ENCODE data around the gene SFTA2.

DNA sequence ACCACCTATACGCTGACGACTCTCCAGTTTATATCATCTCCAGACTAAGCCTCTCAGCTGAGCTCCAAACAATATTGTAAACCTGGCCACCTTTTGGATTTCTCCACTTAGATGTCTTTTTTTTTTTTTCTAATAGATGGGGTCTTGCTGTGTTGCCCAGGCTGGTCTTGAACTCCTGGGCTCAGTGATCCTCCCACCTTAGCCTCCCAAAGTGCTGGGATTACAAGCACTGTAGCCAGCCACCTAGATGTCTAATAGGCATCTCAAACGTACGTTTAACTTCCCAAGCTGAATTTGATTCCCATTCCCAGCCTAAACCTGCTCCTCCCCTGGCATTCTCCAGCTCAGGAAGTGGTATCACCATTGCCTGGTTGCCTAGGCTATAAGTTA, 42.5 kb downstream of the SFTA2 start:
- TF ChIP-seq, protein P1, sequence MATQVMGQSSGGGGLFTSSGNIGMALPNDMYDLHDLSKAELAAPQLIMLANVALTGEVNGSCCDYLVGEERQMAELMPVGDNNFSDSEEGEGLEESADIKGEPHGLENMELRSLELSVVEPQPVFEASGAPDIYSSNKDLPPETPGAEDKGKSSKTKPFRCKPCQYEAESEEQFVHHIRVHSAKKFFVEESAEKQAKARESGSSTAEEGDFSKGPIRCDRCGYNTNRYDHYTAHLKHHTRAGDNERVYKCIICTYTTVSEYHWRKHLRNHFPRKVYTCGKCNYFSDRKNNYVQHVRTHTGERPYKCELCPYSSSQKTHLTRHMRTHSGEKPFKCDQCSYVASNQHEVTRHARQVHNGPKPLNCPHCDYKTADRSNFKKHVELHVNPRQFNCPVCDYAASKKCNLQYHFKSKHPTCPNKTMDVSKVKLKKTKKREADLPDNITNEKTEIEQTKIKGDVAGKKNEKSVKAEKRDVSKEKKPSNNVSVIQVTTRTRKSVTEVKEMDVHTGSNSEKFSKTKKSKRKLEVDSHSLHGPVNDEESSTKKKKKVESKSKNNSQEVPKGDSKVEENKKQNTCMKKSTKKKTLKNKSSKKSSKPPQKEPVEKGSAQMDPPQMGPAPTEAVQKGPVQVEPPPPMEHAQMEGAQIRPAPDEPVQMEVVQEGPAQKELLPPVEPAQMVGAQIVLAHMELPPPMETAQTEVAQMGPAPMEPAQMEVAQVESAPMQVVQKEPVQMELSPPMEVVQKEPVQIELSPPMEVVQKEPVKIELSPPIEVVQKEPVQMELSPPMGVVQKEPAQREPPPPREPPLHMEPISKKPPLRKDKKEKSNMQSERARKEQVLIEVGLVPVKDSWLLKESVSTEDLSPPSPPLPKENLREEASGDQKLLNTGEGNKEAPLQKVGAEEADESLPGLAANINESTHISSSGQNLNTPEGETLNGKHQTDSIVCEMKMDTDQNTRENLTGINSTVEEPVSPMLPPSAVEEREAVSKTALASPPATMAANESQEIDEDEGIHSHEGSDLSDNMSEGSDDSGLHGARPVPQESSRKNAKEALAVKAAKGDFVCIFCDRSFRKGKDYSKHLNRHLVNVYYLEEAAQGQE (IDR thresholded peaks at IDR 0.05; ENCODE audit: insufficient read depth in 1 of 2, low read depth in 2 of 2, low read length in 2 of 2): no peak
- TF ChIP-seq FOXP2 (optimal IDR thresholded peaks at IDR 0.05; ENCODE audit: borderline replicate concordance, extremely low read depth, extremely low read length, insufficient read depth) (no peak), POLR2AphosphoS5 (IDR thresholded peaks at IDR 0.05; ENCODE audit: low read depth, low read length) (no peak), TAF1 (IDR thresholded peaks at IDR 0.05; ENCODE audit: borderline replicate concordance, insufficient read depth, low read length) (no peak)

Measured in PFSK-1 (cell line).